Uterus (tissue), 4 donors: ENCODE measurements around the gene TDRD3. TPM values are rescaled to one million over a fixed set of nuclear protein-coding genes. Genes with fewer than 3 reads are reported as not detected.
"Not testable (repeated sequence)": the region's sequence is repeated elsewhere in the genome, so short reads cannot be mapped to it uniquely, and the experiment has no call there.

ENCODE experiments used
- DNase-seq, 2 donors: peaks; one replicate each; pipeline ENCODE4 v3.0.0-alpha.2; 2019 to 2020
- H3K27ac ChIP-seq, 2 donors: fragments of 200-600 bp; sonication (generic); 1 replicate in 1 of 2; 2 replicates in 1 of 2; pipeline ENCODE4 v1.5.1; 2016 to 2018
- H3K27me3 ChIP-seq, 2 donors: fragments of 200-600 bp; sonication (generic); one replicate each; pipeline ENCODE4 v1.5.1; 2018 to 2019; ENCODE audit warnings: control low read depth in 1 of 2
- H3K36me3 ChIP-seq, 2 donors: fragments of 200-600 bp; sonication (generic); one replicate each; pipeline ENCODE4 v1.5.1; 2019; ENCODE audit warnings: control low read depth in 1 of 2
- H3K4me1 ChIP-seq, 2 donors: fragments of 200-600 bp; sonication (generic); one replicate each; pipeline ENCODE4 v1.5.1; 2018 to 2019; ENCODE audit warnings: control low read depth in 1 of 2
- H3K4me3 ChIP-seq, 2 donors: fragments of 200-600 bp; sonication (generic); 1 replicate in 1 of 2; 2 replicates in 1 of 2; pipeline ENCODE4 v1.5.1; 2018 to 2019; ENCODE audit warnings: mild to moderate bottlenecking in 1 of 2
- H3K9me3 ChIP-seq, 2 donors: fragments of 200-600 bp; sonication (generic); one replicate each; pipeline ENCODE4 v1.5.1; 2019; ENCODE audit warnings: control low read depth in 1 of 2
- CTCF ChIP-seq, 4 experiments: fragments of 200-600 bp in 2 of 4; fragments of 450-650 bp in 2 of 4; sonication (generic) in 2 of 4; IDR thresholded peaks; one replicate each; pipeline ENCODE4 v1.5.1; 2016 to 2019; ENCODE audit warnings: antibody characterized with exemption in 4 of 4, mild to moderate bottlenecking in 2 of 4, moderate library complexity in 1 of 4
- POLR2A ChIP-seq, 2 donors: fragments of 450-650 bp; IDR thresholded peaks; one replicate each; pipeline ENCODE4 v1.6.1; 2016; ENCODE audit warnings: antibody characterized with exemption in 2 of 2, mild to moderate bottlenecking in 1 of 2, moderate library complexity in 1 of 2
- intact Hi-C: fragments of 100-400 bp; cut with DNase I; formaldehyde crosslinking; loops from one replicate; pipeline ENCODE4 v1.15.1; 2023; ENCODE audit warnings: low total_unique reads
- total RNA-seq, 4 donors: library from RNA; depleted of rRNA in 3 of 4; stranded (reverse); fragments of >200 nt in 3 of 4; gene quantifications; one replicate each; pipeline versions ENCODE4 v1.1.0 to v1.2.4, GENCODE V29; 2014 to 2023
- donor health status: DM: yes; HTN: yes; CAD: no.

TDRD3 gene
- total RNA-seq, 4 donors from 2014 or later, result 18.2 to 76.8 (median 48.4) TPM

- Histone ChIP-seq H3K4me3 (no peak overlapping the region), H3K27me3 (no peaks in the 10 kb centered on the region), H3K9me3 (no peaks in the 10 kb centered on the region), H3K4me1 (peaks cover 0 to 3% of the 10 kb centered on the region in 2 donors), H3K36me3 (no peaks in the 10 kb centered on the region), H3K27ac (peak overlapping the region; percentile 96 to 97)
- intact Hi-C loops, result no loop called here
- DNase-seq, result no peak
- TF ChIP-seq CTCF (IDR thresholded peaks at IDR 0.05) (no peak), POLR2A (IDR thresholded peaks at IDR 0.05) (no peak)
These were observed 2.0 kb downstream of the TDRD3 start for GRCh38 chr13:60398907-60399589.

GRCh38 chr13:60402022-60402421 is 5.0 kb downstream of the TDRD3 start:
- Histone ChIP-seq H3K4me1 (peaks cover 0 to 3% of the 10 kb centered on the region in 2 donors), H3K9me3 (no peaks in the 10 kb centered on the region), H3K27me3 (no peaks in the 10 kb centered on the region), H3K4me3 (no peak overlapping the region), H3K27ac (no peak overlapping the region), H3K36me3 (no peaks in the 10 kb centered on the region)
- TF ChIP-seq CTCF (IDR thresholded peaks at IDR 0.05), result no peak
- no peak for TF ChIP-seq POLR2A (IDR thresholded peaks at IDR 0.05)
- intact Hi-C loops, result no loop called here
- DNase-seq, result no peak

- no peaks in the 10 kb centered on the region for H3K4me1 ChIP-seq
- no peak overlapping the region for H3K27ac ChIP-seq
- intact Hi-C loops, result no loop called here
These were observed 10.1 kb downstream of the TDRD3 start for GRCh38 chr13:60407095-60407494.

GRCh38 chr13:60407852-60408251 is 10.8 kb downstream of the TDRD3 start:
- H3K4me1 ChIP-seq, DNase-seq, H3K36me3 ChIP-seq, H3K27ac ChIP-seq, H3K4me3 ChIP-seq, H3K9me3 ChIP-seq, intact Hi-C loops, H3K27me3 ChIP-seq: not testable (repeated sequence)

More at GRCh38 chr13:60407095-60407494, 10.1 kb downstream of the TDRD3 start:
- H3K36me3 ChIP-seq, result no peaks in the 10 kb centered on the region
- no peak overlapping the region for H3K4me3 ChIP-seq
- no peak for DNase-seq
- TF ChIP-seq POLR2A (IDR thresholded peaks at IDR 0.05), result no peak
- H3K27me3 ChIP-seq, result no peaks in the 10 kb centered on the region
- no peaks in the 10 kb centered on the region for H3K9me3 ChIP-seq

- intact Hi-C loops, H3K36me3 ChIP-seq, H3K27ac ChIP-seq, H3K4me1 ChIP-seq, H3K27me3 ChIP-seq, H3K9me3 ChIP-seq, DNase-seq, H3K4me3 ChIP-seq: not testable (repeated sequence)
These were observed 12.7 kb downstream of the TDRD3 start for GRCh38 chr13:60409574-60410292.

GRCh38 chr13:60410299-60410698 is 13.3 kb downstream of the TDRD3 start:
- Histone ChIP-seq H3K9me3 (no peaks in the 10 kb centered on the region), H3K27ac (no peak overlapping the region), H3K36me3 (no peaks in the 10 kb centered on the region), H3K4me3 (no peak overlapping the region), H3K27me3 (no peaks in the 10 kb centered on the region), H3K4me1 (no peaks in the 10 kb centered on the region)
- TF ChIP-seq POLR2A (IDR thresholded peaks at IDR 0.05), result no peak
- TF ChIP-seq CTCF (IDR thresholded peaks at IDR 0.05), result no peak
- intact Hi-C loops, result no loop called here
- no peak for DNase-seq
